HCT116 (cell line): ENCODE results near the gene ERCC5. TPM values are rescaled to one million over a fixed set of nuclear protein-coding genes. Genes with fewer than 3 reads are reported as not detected.

ENCODE experiments used
- ATAC-seq: fragments of 200-7000 bp; cut with Tn5 transposase; 2 replicates; pipeline ENCODE4 v1.9.1; 2020; ENCODE audit warnings: mild to moderate bottlenecking, moderate library complexity
- BruUV-seq: library from RNA; stranded (reverse); fragments of 400-500 nt; replicated peaks from 2 replicates; lab custom pipeline; 2021; lab: Mats Ljungman, UMichigan
- CTCF ChIA-PET: fragments of 300-600 bp; sonication (Branson Sonifier 250); formaldehyde crosslinking; loops from one replicate; lab custom pipeline; 2021; ENCODE audit warnings: antibody characterized with exemption; lab: Charles Lee
- POLR2A ChIA-PET: fragments of 300-600, 350-600 bp; sonication (Branson Sonifier 250); formaldehyde crosslinking; loops from one replicate; lab custom pipeline; 2021; ENCODE audit warnings: antibody characterized with exemption; lab: Charles Lee
- RAD21 ChIA-PET, 2 experiments: fragments of 300-600 bp; sonication (Branson Sonifier 250); formaldehyde crosslinking; loops; one replicate each; lab custom pipeline; 2023; ENCODE audit warnings: low total read pairs in 2 of 2; ENCODE audit not compliant: uncharacterized antibody in 2 of 2, unreplicated experiment in 2 of 2, low non-redundant PET in 1 of 2; lab: Charles Lee
- DNase-seq: peaks from one replicate; pipeline ENCODE4 v3.0.0-alpha.2; 2010; ENCODE audit warnings: low read depth, low spot score
- H2AFZ ChIP-seq: fragments of 200-600 bp; shearing (Covaris generic), sonication (generic); 2 replicates; pipeline ENCODE4 v1.6.1; 2017; ENCODE audit warnings: low read depth, mixed run types, mixed read lengths, antibody characterized with exemption, low read length; ENCODE audit not compliant: poor library complexity, severe bottlenecking
- H3K27ac ChIP-seq: 2 replicates; pipeline ENCODE4 v1.5.1; 2012; ENCODE audit warnings: low read depth, low read length
- H3K27me3 ChIP-seq: fragments of 200-600 bp; sonication (generic); 2 replicates; pipeline ENCODE4 v1.6.1; 2016; ENCODE audit warnings: mixed run types, low read length, mixed read lengths; ENCODE audit not compliant: insufficient read depth
- H3K36me3 ChIP-seq, 2 experiments: fragments of 200-500 bp in 1 of 2; fragments of 200-600 bp in 1 of 2; sonication (Bioruptor generic) in 1 of 2; sonication (generic) in 1 of 2; 2 replicates each; pipeline versions ENCODE4 v1.5.1 to v1.6.1; 2014 to 2016; ENCODE audit warnings: low read length in 2 of 2, inconsistent platforms in 1 of 2, mixed read lengths in 1 of 2, mixed run types in 1 of 2; ENCODE audit not compliant: insufficient read depth in 2 of 2, control insufficient read depth in 1 of 2
- H3K4me1 ChIP-seq, 2 experiments: fragments of 200-600 bp in 1 of 2; sonication (generic) in 1 of 2; 2 replicates each; pipeline versions ENCODE4 v1.5.1 to v1.6.1; 2012 to 2017; ENCODE audit warnings: low read length in 2 of 2, inconsistent platforms in 1 of 2, mild to moderate bottlenecking in 1 of 2, mixed read lengths in 1 of 2, mixed run types in 1 of 2, moderate library complexity in 1 of 2; ENCODE audit not compliant: insufficient read depth in 2 of 2, control insufficient read depth in 1 of 2
- H3K4me2 ChIP-seq: fragments of 200-600 bp; sonication (generic); 2 replicates; pipeline ENCODE4 v1.6.1; 2017; ENCODE audit warnings: mixed run types, low read length, mixed read lengths
- H3K4me3 ChIP-seq, 2 experiments: fragments of 200-600 bp in 1 of 2; sonication (generic) in 1 of 2; replicated peaks in 1 of 2; 2 replicates each; pipeline ENCODE4 v1.5.1; 2011 to 2016; ENCODE audit warnings: low read length in 2 of 2, control low read depth in 1 of 2, low read depth in 1 of 2, mild to moderate bottlenecking in 1 of 2, mixed read lengths in 1 of 2, mixed run types in 1 of 2
- H3K79me2 ChIP-seq: fragments of 200-600 bp; sonication (generic); 2 replicates; pipeline ENCODE4 v1.6.1; 2017; ENCODE audit warnings: mild to moderate bottlenecking, mixed run types, low read length, moderate library complexity, mixed read lengths; ENCODE audit not compliant: insufficient read depth
- H3K9ac ChIP-seq: fragments of 200-600 bp; sonication (generic); 2 replicates; pipeline ENCODE4 v1.6.1; 2016; ENCODE audit warnings: low read length, mixed read lengths
- H3K9me2 ChIP-seq: fragments of 200-600 bp; sonication (generic), shearing (Covaris generic); 2 replicates; pipeline ENCODE4 v1.6.1; 2017; ENCODE audit warnings: mixed run types, mild to moderate bottlenecking, moderate library complexity; ENCODE audit not compliant: insufficient read depth
- H3K9me3 ChIP-seq, 2 experiments: fragments of 200-500 bp in 1 of 2; fragments of 200-600 bp in 1 of 2; sonication (Bioruptor generic) in 1 of 2; sonication (generic) in 1 of 2; 2 replicates each; pipeline ENCODE4 v1.6.1; 2014 to 2017; ENCODE audit warnings: low read length in 2 of 2, mixed read lengths in 2 of 2, inconsistent platforms in 1 of 2, low read depth in 1 of 2, mild to moderate bottlenecking in 1 of 2, mixed run types in 1 of 2, moderate library complexity in 1 of 2; ENCODE audit not compliant: control insufficient read depth in 1 of 2, insufficient read depth in 1 of 2
- H4K20me1 ChIP-seq: fragments of 200-600 bp; sonication (generic), shearing (Covaris generic); 2 replicates; pipeline ENCODE4 v1.6.1; 2017; ENCODE audit warnings: mixed run types, mild to moderate bottlenecking, moderate library complexity; ENCODE audit not compliant: insufficient read depth
- CEBPB ChIP-seq: IDR thresholded peaks from 2 replicates; pipeline ENCODE4 v1.6.1; 2012; ENCODE audit warnings: low read depth
- EGR1 ChIP-seq: IDR thresholded peaks from 2 replicates; pipeline ENCODE4 v1.6.1; 2012; ENCODE audit warnings: low read depth
- ELF1 ChIP-seq: IDR thresholded peaks from 2 replicates; pipeline ENCODE4 v1.6.1; 2012; ENCODE audit warnings: low read depth, borderline replicate concordance
- EZH2 ChIP-seq: fragments of 200-600 bp; sonication (generic); IDR thresholded peaks from 2 replicates; pipeline ENCODE4 v1.6.1; 2017; ENCODE audit warnings: antibody characterized with exemption, mixed run types
- EZH2phosphoT487 ChIP-seq: fragments of 200-600 bp; IDR thresholded peaks from 2 replicates; pipeline ENCODE4 v1.6.1; 2018; ENCODE audit warnings: antibody characterized with exemption, borderline replicate concordance
- JUND ChIP-seq: IDR thresholded peaks from 2 replicates; pipeline ENCODE4 v1.6.1; 2012
- POLR2AphosphoS5 ChIP-seq: IDR thresholded peaks from 2 replicates; pipeline ENCODE4 v1.6.1; 2011; ENCODE audit warnings: mild to moderate bottlenecking, low read depth, low read length, moderate library complexity
- RAD21 ChIP-seq: IDR thresholded peaks from 2 replicates; pipeline ENCODE4 v1.6.1; 2012; ENCODE audit warnings: low read depth, mild to moderate bottlenecking
- SIN3A ChIP-seq: IDR thresholded peaks from 2 replicates; pipeline ENCODE4 v1.6.1; 2012; ENCODE audit warnings: low read depth
- SP1 ChIP-seq: IDR thresholded peaks from 2 replicates; pipeline ENCODE4 v1.6.1; 2012; ENCODE audit warnings: low read depth
- SRF ChIP-seq: IDR thresholded peaks from 2 replicates; pipeline ENCODE4 v1.6.1; 2012; ENCODE audit warnings: low read depth
- TCF7L2 ChIP-seq: IDR thresholded peaks from 2 replicates; pipeline ENCODE4 v1.7.0; 2011; ENCODE audit warnings: borderline replicate concordance, inconsistent platforms; ENCODE audit not compliant: insufficient read depth, insufficient read length; ENCODE audit errors: extremely low read depth
- ZFX ChIP-seq: fragments of 450-650 bp; IDR thresholded peaks from 2 replicates; pipeline ENCODE4 v1.6.1; 2017
- ZNF274 ChIP-seq: fragments of 200-500 bp; sonication (Bioruptor generic); IDR thresholded peaks from 2 replicates; pipeline ENCODE4 v1.6.1; 2014; ENCODE audit warnings: mild to moderate bottlenecking, low read depth, low read length, inconsistent platforms
- intact Hi-C: fragments of 100-400 bp; cut with micrococcal nuclease; formaldehyde crosslinking; loops from 2 replicates; pipeline ENCODE4 v1.10.0; 2022
- total RNA-seq: library from RNA; stranded (reverse); gene quantifications from one replicate; pipeline ENCODE4 v1.2.1, GENCODE V29; 2021; ENCODE audit not compliant: unreplicated experiment
- TF ChIP-seq, protein P1 (sequence below): IDR thresholded peaks from 2 replicates; pipeline ENCODE4 v1.6.1; 2012
- TF ChIP-seq, protein P2 (sequence below), 3 experiments: fragments of 200-600 bp in 1 of 3; sonication (generic) in 1 of 3; IDR thresholded peaks in 2 of 3; conservative IDR thresholded peaks in 1 of 3; 2 replicates each; pipeline ENCODE4 v1.5.1; 2012 to 2017; ENCODE audit warnings: low read depth in 2 of 3, low read length in 2 of 3, antibody characterized with exemption in 1 of 3, borderline replicate concordance in 1 of 3, control low read depth in 1 of 3, mild to moderate bottlenecking in 1 of 3, mixed read lengths in 1 of 3, mixed run types in 1 of 3, moderate library complexity in 1 of 3; ENCODE audit not compliant: insufficient read depth in 1 of 3
- TF ChIP-seq, protein P3 (sequence below): IDR thresholded peaks from 2 replicates; pipeline ENCODE4 v1.6.1; 2012

Gene ERCC5
- total RNA-seq, 1 experiment from 2014 or later, result 25.6 TPM

DNA sequence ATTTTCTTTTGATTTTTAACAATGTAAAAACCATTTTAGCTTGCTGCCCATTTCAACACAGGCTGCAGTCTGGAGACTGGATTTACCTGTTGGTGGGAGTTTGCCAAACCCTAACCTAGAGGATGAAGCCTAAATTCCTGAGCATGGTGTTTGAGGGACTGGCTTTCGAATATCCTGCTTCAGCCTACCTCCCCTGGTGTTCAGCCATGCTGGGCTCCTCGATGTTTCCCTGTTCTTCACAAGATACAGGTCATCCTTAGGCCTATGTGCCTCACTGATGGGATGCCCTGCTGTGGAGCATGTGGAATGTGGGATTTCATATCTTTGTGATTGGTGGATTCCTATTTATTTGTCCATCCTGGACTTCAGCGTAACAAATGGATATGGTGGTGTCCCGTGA, 20.4 kb upstream of the ERCC5 start:
- Histone ChIP-seq H3K79me2 (no peaks in the 10 kb centered on the region), H3K9me3 (no peaks in the 10 kb centered on the region), H3K27me3 (no peaks in the 10 kb centered on the region), H4K20me1 (no peaks in the 10 kb centered on the region), H3K9me2 (no peaks in the 10 kb centered on the region), H2AFZ (no peak overlapping the region), H3K4me1 (peaks cover 0 to 11% of the 10 kb centered on the region in 2 experiments; a peak in 1 of 4 replicates), H3K4me2 (0 out of 2 replicates have a peak overlapping the region, but pooled peaks have one; percentile 4), H3K4me3 (no peak overlapping the region), H3K9ac (no peak overlapping the region), H3K27ac (no peak overlapping the region), H3K36me3 (peaks cover 5 to 12% of the 10 kb centered on the region in 2 experiments; a peak in 2 of 4 replicates)
- no TSS peak for BruUV-seq
- TF ChIP-seq SRF (no peak), JUND (no peak), CEBPB (no peak), EZH2 (no peak), POLR2AphosphoS5 (no peak), ELF1 (no peak), EZH2phosphoT487 (no peak), ZFX (no peak), RAD21 (no peak), ZNF274 (no peak), SP1 (no peak), TCF7L2 (no peak), SIN3A (no peak), EGR1 (no peak)
- TF ChIP-seq, protein P1, sequence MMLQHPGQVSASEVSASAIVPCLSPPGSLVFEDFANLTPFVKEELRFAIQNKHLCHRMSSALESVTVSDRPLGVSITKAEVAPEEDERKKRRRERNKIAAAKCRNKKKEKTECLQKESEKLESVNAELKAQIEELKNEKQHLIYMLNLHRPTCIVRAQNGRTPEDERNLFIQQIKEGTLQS, result no peak
- TF ChIP-seq, protein P2, sequence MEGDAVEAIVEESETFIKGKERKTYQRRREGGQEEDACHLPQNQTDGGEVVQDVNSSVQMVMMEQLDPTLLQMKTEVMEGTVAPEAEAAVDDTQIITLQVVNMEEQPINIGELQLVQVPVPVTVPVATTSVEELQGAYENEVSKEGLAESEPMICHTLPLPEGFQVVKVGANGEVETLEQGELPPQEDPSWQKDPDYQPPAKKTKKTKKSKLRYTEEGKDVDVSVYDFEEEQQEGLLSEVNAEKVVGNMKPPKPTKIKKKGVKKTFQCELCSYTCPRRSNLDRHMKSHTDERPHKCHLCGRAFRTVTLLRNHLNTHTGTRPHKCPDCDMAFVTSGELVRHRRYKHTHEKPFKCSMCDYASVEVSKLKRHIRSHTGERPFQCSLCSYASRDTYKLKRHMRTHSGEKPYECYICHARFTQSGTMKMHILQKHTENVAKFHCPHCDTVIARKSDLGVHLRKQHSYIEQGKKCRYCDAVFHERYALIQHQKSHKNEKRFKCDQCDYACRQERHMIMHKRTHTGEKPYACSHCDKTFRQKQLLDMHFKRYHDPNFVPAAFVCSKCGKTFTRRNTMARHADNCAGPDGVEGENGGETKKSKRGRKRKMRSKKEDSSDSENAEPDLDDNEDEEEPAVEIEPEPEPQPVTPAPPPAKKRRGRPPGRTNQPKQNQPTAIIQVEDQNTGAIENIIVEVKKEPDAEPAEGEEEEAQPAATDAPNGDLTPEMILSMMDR (IDR thresholded peaks at IDR 0.05 in 2 of 3, conservative IDR thresholded peaks at IDR 0.05 in 1 of 3; ENCODE audit: borderline replicate concordance in 1 of 3, insufficient read depth in 1 of 3, low read depth in 2 of 3, low read length in 2 of 3), result no peak
- TF ChIP-seq, protein P3, sequence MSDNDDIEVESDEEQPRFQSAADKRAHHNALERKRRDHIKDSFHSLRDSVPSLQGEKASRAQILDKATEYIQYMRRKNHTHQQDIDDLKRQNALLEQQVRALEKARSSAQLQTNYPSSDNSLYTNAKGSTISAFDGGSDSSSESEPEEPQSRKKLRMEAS, result no peak
- DNase-seq (no peak), ATAC-seq (no peak)
- ChIA-PET RAD21 (no interaction called here), POLR2A (no interaction called here), CTCF (no interaction called here)
- intact Hi-C loops, result no loop called here
